DMS153 treated with DMSO at 0.1 percent for 48 hours (cell line): Measurements from ENCODE around the gene PRKCH.

Experiments used
- DNase-seq: peaks from one replicate; lab custom pipeline; 2025; ENCODE audit not compliant: unreplicated experiment; lab: John Stamatoyannopoulos, UW

Gene PRKCH

GRCh38 chr14:61470261-61470960, 149.0 kb downstream of the PRKCH start:
- DNase-seq, result no peak

GRCh38 chr14:61470961-61471293, 149.5 kb downstream of the PRKCH start:
- no peak for DNase-seq

GRCh38 chr14:61471297-61472005, 150.1 kb downstream of the PRKCH start:
- no peak for DNase-seq

- no peak for DNase-seq
Observed at GRCh38 chr14:61472011-61472672, 150.8 kb downstream of the PRKCH start.

GRCh38 chr14:61472801-61473376, 151.5 kb downstream of the PRKCH start:
- no peak for DNase-seq

GRCh38 chr14:61474015-61474414, 152.6 kb downstream of the PRKCH start:
- no peak for DNase-seq

- no peak for DNase-seq
Observed at GRCh38 chr14:61474701-61475100, 153.3 kb downstream of the PRKCH start.

GRCh38 chr14:61475316-61475715, 153.9 kb downstream of the PRKCH start:
- peak; percentile 71 for DNase-seq

- no peak for DNase-seq
Observed at GRCh38 chr14:61476105-61476753, 154.8 kb downstream of the PRKCH start.

GRCh38 chr14:61476754-61477410, 155.5 kb downstream of the PRKCH start:
- no peak for DNase-seq

GRCh38 chr14:61477712-61478462, 156.5 kb downstream of the PRKCH start:
- DNase-seq, result no peak

GRCh38 chr14:61478971-61479473, 157.6 kb downstream of the PRKCH start:
- no peak for DNase-seq

GRCh38 chr14:61479746-61480502, 158.5 kb downstream of the PRKCH start:
- DNase-seq, result no peak

- no peak for DNase-seq
Observed at GRCh38 chr14:61480704-61481285, 159.4 kb downstream of the PRKCH start.

- DNase-seq, result no peak
Observed at GRCh38 chr14:61481701-61482100, 160.3 kb downstream of the PRKCH start.

- no peak for DNase-seq
Observed at GRCh38 chr14:61482348-61483206, 161.2 kb downstream of the PRKCH start.

- DNase-seq, result no peak
Observed at GRCh38 chr14:61483476-61483875, 162.1 kb downstream of the PRKCH start.

- no peak for DNase-seq
Observed at GRCh38 chr14:61484031-61484430, 162.7 kb downstream of the PRKCH start.
